NOMO-1 (cell line): ENCODE data around the gene VPS37C.
"Not testable (repeated sequence)": the region's sequence is repeated elsewhere in the genome, so short reads cannot be mapped to it uniquely, and the experiment has no call there.

Experiments used
- DNase-seq, 2 experiments: peaks; one replicate each; lab custom pipeline; 2025; ENCODE audit not compliant: unreplicated experiment in 2 of 2; lab: John Stamatoyannopoulos, UW

VPS37C gene

DNA sequence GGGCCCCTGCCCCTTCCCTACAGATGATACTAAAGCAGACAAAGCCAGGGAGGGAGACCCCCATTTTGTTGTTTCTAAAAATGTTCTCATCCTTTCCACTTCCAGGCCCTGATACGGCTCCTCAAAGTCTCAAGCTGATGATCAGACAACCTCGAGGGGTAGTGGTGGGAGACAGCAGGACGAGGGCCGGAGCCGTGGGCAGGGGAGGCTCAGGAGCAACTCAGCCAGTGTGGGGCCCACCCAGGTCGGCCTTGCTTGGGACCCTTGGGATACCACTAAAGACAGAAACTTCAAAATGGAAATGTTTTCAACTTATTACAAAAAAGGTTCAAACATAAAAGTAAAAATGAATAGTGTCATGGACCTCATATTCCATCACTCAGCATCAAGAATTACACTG is 15.2 kb upstream of the VPS37C start:
- DNase-seq = no peak

GRCh38 chr11:61174949-61175348 is 13.7 kb upstream of the VPS37C start:
- no peak for DNase-seq

DNA sequence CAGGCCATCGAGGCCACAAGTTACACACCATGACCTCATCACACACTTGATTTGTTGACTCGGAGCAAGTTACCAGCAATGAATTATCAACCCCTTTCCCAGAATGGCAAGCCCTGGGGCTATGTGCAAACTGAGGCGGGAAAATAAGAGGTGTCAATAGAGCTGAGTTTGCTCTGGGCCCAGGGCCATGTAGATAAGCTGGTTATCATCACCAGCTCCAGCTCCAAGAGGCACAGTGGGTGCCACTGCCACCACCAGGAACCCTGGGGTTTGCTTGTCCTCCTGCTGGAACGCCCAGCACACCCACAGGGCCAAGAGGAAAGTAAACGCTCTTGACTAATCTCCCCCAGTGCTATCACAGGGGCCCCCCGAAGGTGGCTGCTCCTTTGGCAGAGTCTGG is 13.0 kb upstream of the VPS37C start:
- DNase-seq = no peak

- no peak for DNase-seq
These were observed 12.2 kb upstream of the VPS37C start for GRCh38 chr11:61173456-61173855.

- no peak for DNase-seq
These were observed 11.7 kb upstream of the VPS37C start for GRCh38 chr11:61172888-61173287.

DNA sequence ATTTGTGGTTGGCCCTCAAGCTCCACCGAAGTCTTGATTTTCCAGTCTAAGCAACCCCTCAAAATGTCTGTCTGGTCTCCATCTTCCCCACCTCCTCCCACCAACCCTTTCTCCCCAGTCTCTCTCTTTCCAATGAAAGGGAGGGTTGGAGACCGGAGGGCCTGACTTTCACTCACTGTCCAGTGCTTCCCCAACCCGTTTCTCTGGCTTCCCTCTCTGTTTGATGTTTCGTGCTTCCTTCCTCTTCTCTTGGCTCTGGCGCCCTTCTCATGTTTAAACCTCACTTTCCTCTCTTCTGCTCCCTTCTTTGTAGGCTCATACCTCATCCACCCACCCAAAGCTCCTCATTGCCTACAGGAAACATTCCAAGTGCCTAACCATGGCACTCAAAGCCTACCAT is 11.1 kb upstream of the VPS37C start:
- DNase-seq = peak in 1 of 2 experiments; percentile 17

- DNase-seq = peak in 1 of 2 experiments; percentile 45
These were observed 10.7 kb upstream of the VPS37C start for GRCh38 chr11:61171907-61172306.

- no peak for DNase-seq
These were observed 9.3 kb upstream of the VPS37C start for GRCh38 chr11:61170566-61170965.

GRCh38 chr11:61168800-61169199 is 7.6 kb upstream of the VPS37C start:
- DNase-seq = peak in 1 of 2 experiments; percentile 32

DNA sequence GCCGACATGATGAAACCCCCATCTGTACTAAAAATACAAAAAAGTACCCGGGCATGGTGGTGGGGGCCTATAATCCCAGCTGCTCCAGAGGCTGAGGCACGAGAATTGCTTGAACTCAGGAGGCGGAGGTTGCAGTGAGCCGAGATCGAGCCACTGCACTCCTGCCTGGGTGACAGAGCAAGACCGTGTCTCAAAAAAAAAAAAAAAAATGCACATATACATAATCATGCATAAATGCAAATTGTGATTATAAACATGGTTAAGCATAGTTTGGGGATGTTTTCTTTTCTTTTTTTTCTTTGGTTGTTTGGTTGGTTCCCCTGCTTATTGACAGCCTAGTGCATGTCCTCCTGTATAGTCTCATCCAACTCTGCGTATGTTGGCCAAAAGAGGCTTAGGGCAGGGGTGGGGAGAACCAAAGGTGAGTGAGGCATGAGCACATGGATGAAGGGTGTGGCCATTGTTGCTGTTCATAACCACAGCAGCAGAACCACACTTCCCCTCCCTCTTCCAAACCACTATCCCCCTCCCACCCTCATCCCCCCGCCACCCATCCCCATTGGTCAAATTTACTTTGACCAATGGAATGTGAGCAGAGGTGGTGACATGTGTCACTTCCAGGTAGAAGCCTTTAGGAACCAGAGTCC is 6.9 kb upstream of the VPS37C start:
- no peak for DNase-seq

DNA sequence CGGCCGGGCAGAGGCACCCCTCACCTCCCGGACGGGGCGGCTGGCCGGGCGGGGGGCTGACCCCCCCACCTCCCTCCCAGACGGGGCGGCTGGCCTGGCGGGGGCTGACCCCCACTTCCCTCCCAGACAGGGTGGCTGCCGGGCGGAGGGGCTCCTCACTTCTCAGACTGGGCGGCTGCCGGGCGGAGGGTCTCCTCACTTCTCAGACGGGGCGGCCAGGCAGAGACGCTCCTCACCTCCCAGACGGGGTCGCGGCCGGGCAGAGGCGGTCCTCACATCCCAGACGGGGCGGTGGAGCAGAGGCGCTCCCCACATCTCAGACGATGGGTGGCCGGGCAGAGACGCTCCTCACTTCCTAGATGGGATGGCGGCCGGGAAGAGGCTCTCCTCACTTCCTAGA is 5.1 kb upstream of the VPS37C start:
- not testable (repeated sequence) for DNase-seq

DNA sequence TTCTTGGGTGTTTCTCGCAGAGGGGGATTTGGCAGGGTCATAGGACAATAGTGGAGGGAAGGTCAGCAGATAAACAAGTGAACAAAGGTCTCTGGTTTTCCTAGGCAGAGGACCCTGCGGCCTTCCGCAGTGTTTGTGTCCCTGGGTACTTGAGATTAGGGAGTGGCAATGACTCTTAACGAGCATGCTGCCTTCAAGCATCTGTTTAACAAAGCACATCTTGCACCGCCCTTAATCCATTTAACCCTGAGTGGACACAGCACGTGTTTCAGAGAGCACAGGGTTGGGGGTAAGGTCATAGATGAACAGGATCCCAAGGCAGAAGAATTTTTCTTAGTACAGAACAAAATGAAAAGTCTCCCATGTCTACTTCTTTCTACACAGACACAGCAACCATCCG is 4.6 kb upstream of the VPS37C start:
- DNase-seq = not testable (repeated sequence)

DNA sequence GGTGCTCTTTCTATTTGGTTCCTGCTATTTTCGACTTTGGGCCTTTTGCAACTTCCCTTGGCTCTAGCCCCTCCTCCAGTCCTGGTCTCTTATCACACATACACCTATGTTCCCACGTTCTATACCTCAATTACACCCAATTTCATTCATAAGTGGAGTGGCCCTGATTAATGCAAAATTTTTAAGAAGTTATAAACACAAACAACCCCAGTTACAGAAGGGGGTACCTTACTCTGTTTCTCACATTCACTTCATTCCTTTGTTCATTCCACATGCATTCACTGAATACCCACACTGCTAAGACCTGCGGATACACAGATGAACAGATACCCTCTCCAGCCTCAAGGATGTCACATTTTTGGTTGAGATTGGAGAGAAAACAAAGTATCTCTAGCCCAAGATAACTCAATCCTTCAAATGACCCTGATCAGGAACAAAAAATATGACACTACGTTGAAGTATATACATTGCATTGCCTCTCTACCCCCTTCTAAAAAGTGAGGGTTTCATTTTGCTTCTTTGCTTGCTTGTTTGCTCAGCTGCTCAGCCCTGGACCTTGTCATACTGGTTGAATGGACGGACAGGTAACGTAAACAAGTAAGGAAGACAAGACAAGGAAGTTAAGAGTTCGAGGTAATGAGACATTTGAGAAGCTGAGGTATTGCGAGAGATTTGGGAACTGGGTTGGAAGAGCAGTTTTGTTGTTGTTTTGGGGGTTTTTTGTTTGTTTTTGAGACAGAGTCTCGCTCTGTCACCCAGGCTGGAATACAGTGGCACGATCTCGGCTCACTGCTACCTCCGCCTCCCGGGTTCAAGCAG is 3.6 kb upstream of the VPS37C start:
- peak; percentile 77 to 80 for DNase-seq

GRCh38 chr11:61163714-61164605 is 2.7 kb upstream of the VPS37C start:
- DNase-seq = peak; percentile 77 to 80

DNA sequence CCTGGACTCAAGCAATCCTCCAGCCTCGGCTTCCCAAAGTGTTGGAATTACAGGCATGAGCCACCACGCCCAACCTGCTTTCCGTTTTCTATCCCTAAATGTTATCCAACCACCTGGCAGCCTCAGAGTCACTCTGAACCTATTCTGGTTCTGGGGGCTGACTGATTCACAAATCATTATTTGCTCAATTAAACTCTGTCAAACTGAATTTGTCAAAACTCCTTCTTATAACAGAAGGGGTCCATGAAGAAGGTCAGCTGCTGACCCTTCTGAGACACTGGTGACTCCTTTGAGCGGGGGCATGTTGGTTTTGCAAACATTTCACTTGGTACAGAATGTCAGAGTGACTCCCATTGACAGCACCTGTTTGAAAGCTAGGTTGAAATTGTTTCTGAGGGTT is 1.8 kb upstream of the VPS37C start:
- DNase-seq = no peak

GRCh38 chr11:61162092-61162941 is 1.1 kb upstream of the VPS37C start:
- peak; percentile 78 to 88 for DNase-seq

GRCh38 chr11:61160487-61161189 is 588 bp downstream of the VPS37C start:
- peak in 1 of 2 experiments; percentile 23 for DNase-seq

DNA sequence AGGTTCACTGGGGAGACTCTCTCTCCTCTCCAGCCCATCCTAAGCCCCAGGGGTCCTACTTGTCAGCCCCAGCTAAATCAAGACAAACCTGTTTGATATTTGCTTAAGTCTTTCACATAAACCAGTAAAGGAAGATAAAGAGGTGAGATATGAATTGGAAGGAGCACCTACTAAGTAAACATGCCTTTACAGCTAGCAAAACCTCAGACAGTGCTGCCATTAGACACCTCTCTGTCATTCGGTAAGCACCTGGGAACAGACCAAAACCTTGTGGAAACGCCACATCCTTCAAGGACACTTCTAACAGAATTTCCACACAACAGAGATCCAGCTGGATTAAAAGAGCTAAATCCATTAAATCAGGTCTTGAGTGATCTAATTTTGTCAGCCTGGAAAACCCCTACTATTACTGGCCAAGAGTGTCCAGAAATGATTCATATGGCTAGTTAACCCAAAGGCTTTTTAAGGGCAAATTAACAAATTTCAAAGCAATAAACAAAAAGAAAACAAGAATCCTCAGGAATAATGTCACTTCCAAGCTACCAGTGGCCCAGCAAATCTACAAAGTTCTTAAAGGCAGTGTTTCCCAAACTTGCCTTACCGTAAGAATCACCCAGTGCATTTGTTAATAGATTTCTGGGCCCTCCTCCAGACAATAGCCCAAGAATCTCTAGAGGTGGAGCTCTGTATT is 2.4 kb downstream of the VPS37C start:
- no peak for DNase-seq

GRCh38 chr11:61157743-61158142 is 3.5 kb downstream of the VPS37C start:
- no peak for DNase-seq
